GM12878 (cell line): ENCODE measurements around the gene SETD4. TPM values are rescaled to one million over a fixed set of nuclear protein-coding genes. Genes with fewer than 3 reads are reported as not detected.

Experiments used
- ATAC-seq: fragments of 200-7000 bp; cut with Tn5 transposase; 3 replicates; pipeline ENCODE4 v1.9.1; 2020; ENCODE audit warnings: mild to moderate bottlenecking, moderate library complexity
- BruUV-seq: library from RNA; stranded (reverse); fragments of 400-500 nt; replicated peaks from 2 replicates; lab custom pipeline; 2021; lab: Mats Ljungman, UMichigan
- CTCF ChIA-PET: fragments of 300-600 bp; sonication (Branson Sonifier 250); formaldehyde crosslinking; extraction: SDS; loops from one replicate; lab custom pipeline; 2021; ENCODE audit warnings: inconsistent platforms; lab: Yijun Ruan, JAX
- POLR2A ChIA-PET: fragments of 350-600 bp; formaldehyde crosslinking; extraction: SDS; loops from one replicate; lab custom pipeline; 2021; ENCODE audit warnings: inconsistent platforms; lab: Charles Lee
- RAD21 ChIA-PET: fragments of 300-600 bp; sonication (Branson Sonifier 250); formaldehyde crosslinking; loops from one replicate; lab custom pipeline; 2023; ENCODE audit warnings: antibody characterized with exemption; ENCODE audit not compliant: unreplicated experiment; lab: Charles Lee
- SMC1A ChIA-PET: fragments of 300-600 bp; sonication (Branson Sonifier 250); formaldehyde crosslinking; loops from one replicate; lab custom pipeline; 2023; ENCODE audit not compliant: unreplicated experiment, uncharacterized antibody; lab: Charles Lee
- DNase-seq: peaks from one replicate; pipeline ENCODE4 v3.0.0-alpha.2; 2011; ENCODE audit warnings: low read depth, low spot score
- FAIRE-seq: peaks from 3 replicates; lab custom pipeline; 2011; peaks lifted over from hg19 to GRCh38; lab: Jason Lieb, UNC
- H2AFZ ChIP-seq: 2 replicates; pipeline ENCODE4 v1.6.0; 2011; ENCODE audit warnings: low read depth, low read length, control low read depth; ENCODE audit not compliant: control insufficient read depth
- H3K27ac ChIP-seq: 2 replicates; pipeline ENCODE4 v1.5.1; 2011; ENCODE audit warnings: control low read depth; ENCODE audit not compliant: control insufficient read depth, insufficient read depth
- H3K27me3 ChIP-seq, 2 experiments: replicated peaks in 1 of 2; 2 replicates each; pipeline versions ENCODE4 v1.6.0 to v1.6.1; 2011; ENCODE audit warnings: low read length in 1 of 2; ENCODE audit not compliant: control insufficient read depth in 2 of 2, insufficient read depth in 2 of 2
- H3K36me3 ChIP-seq, 2 experiments: 2 replicates each; pipeline ENCODE4 v1.5.1; 2011; ENCODE audit warnings: low read length in 1 of 2; ENCODE audit not compliant: control insufficient read depth in 2 of 2, insufficient read depth in 2 of 2
- H3K4me1 ChIP-seq: 2 replicates; pipeline ENCODE4 v1.6.1; 2011; ENCODE audit warnings: mild to moderate bottlenecking, low read length, moderate library complexity, mixed read lengths; ENCODE audit not compliant: control insufficient read depth, insufficient read depth
- H3K4me2 ChIP-seq: 2 replicates; pipeline ENCODE4 v1.6.0; 2011; ENCODE audit warnings: control low read depth; ENCODE audit not compliant: control insufficient read depth, insufficient read depth
- H3K4me3 ChIP-seq: fragments of 200-600 bp; sonication (generic); 2 replicates; pipeline ENCODE4 v1.5.1; 2016
- H3K79me2 ChIP-seq: 2 replicates; pipeline ENCODE4 v1.6.0; 2011; ENCODE audit warnings: low read length; ENCODE audit not compliant: control insufficient read depth, insufficient read depth
- H3K9ac ChIP-seq: 2 replicates; pipeline ENCODE4 v1.8.0; 2011; ENCODE audit warnings: low read length, control low read depth, mixed read lengths; ENCODE audit not compliant: control insufficient read depth, insufficient read depth
- H3K9me3 ChIP-seq: replicated peaks from 3 replicates; pipeline ENCODE4 v1.5.1; 2011; ENCODE audit warnings: mild to moderate bottlenecking, low read length; ENCODE audit not compliant: control insufficient read depth, insufficient read depth
- H4K20me1 ChIP-seq: 2 replicates; pipeline ENCODE4 v1.6.0; 2011; ENCODE audit not compliant: control insufficient read depth, insufficient read depth
- E2F4 ChIP-seq: IDR thresholded peaks from 2 replicates; pipeline ENCODE4 v1.6.1; 2012; ENCODE audit warnings: low read depth, low read length, improper control_type of control experiment
- EZH2 ChIP-seq: IDR thresholded peaks from 2 replicates; pipeline ENCODE4 v1.6.1; 2012; ENCODE audit warnings: low read depth, mild to moderate bottlenecking, control low read depth, inconsistent platforms, low read length, borderline replicate concordance; ENCODE audit not compliant: control insufficient read depth
- HCFC1 ChIP-seq: fragments of 150-350 bp; IDR thresholded peaks from 2 replicates; pipeline ENCODE4 v1.6.1; 2014; ENCODE audit warnings: low read length
- JUNB ChIP-seq: IDR thresholded peaks from 2 replicates; pipeline ENCODE4 v1.6.1; 2016; ENCODE audit warnings: antibody characterized with exemption, mild to moderate bottlenecking
- KAT2A ChIP-seq: conservative IDR thresholded peaks from 2 replicates; pipeline ENCODE4 v1.6.1; 2011; ENCODE audit warnings: low read depth, low read length; ENCODE audit not compliant: control insufficient read depth
- LARP7 ChIP-seq: fragments of 450-650 bp; IDR thresholded peaks from 2 replicates; pipeline ENCODE4 v1.6.1; 2017; ENCODE audit warnings: mild to moderate bottlenecking
- NFYA ChIP-seq: IDR thresholded peaks from 2 replicates; pipeline ENCODE4 v1.6.1; 2011; ENCODE audit warnings: low read depth, mild to moderate bottlenecking, low read length, improper control_type of control experiment, borderline replicate concordance
- PAX8 ChIP-seq: fragments of 450-650 bp; IDR thresholded peaks from 2 replicates; pipeline ENCODE4 v1.6.1; 2017; ENCODE audit warnings: mild to moderate bottlenecking, moderate library complexity
- POLR2A ChIP-seq: IDR thresholded peaks from 2 replicates; pipeline ENCODE4 v1.6.1; 2011; ENCODE audit warnings: low read depth, mild to moderate bottlenecking, low read length
- RBBP5 ChIP-seq: fragments of 200-600 bp; sonication (generic); conservative IDR thresholded peaks from 2 replicates; pipeline ENCODE4 v1.6.1; 2016
- RELA ChIP-seq: fragments of 450-650 bp; IDR thresholded peaks from 2 replicates; pipeline ENCODE4 v1.8.0; 2014; ENCODE audit warnings: borderline replicate concordance; ENCODE audit not compliant: partially characterized antibody
- RELB ChIP-seq: fragments of 450-650 bp; IDR thresholded peaks from 2 replicates; pipeline ENCODE4 v1.6.1; 2017; ENCODE audit warnings: low read depth, mild to moderate bottlenecking, moderate library complexity
- SKIL ChIP-seq: fragments of 450-650 bp; IDR thresholded peaks from 2 replicates; pipeline ENCODE4 v1.6.1; 2017; ENCODE audit warnings: mild to moderate bottlenecking, low read depth, inconsistent platforms; ENCODE audit not compliant: poor library complexity, severe bottlenecking
- SMC3 ChIP-seq: IDR thresholded peaks from 2 replicates; pipeline ENCODE4 v1.6.1; 2011; ENCODE audit warnings: low read length, improper control_type of control experiment, borderline replicate concordance
- SRF ChIP-seq, 2 experiments: IDR thresholded peaks; 2 replicates each; pipeline ENCODE4 v1.6.1; 2011; ENCODE audit warnings: low read depth in 2 of 2, low read length in 2 of 2, mild to moderate bottlenecking in 1 of 2, moderate library complexity in 1 of 2
- TAF1 ChIP-seq: IDR thresholded peaks from 2 replicates; pipeline ENCODE4 v1.6.1; 2011; ENCODE audit warnings: mild to moderate bottlenecking, low read depth, low read length, borderline replicate concordance
- TARDBP ChIP-seq: IDR thresholded peaks from 2 replicates; pipeline ENCODE4 v1.6.1; 2016; ENCODE audit warnings: borderline replicate concordance
- TCF7 ChIP-seq: IDR thresholded peaks from 2 replicates; pipeline ENCODE4 v1.6.1; 2014; ENCODE audit warnings: antibody characterized with exemption, borderline replicate concordance
- ZBTB4 ChIP-seq: fragments of 450-650 bp; formaldehyde crosslinking; IDR thresholded peaks from 2 replicates; pipeline ENCODE4 v1.4.0; 2022; ENCODE audit warnings: mild to moderate bottlenecking, moderate library complexity
- WGBS: methylation state at CpG from one replicate; pipeline ENCODE4 v1.1.6; 2016; ENCODE audit warnings: low lambda C conversion rate; ENCODE audit not compliant: insufficient replicate concordance, insufficient coverage; ENCODE audit errors: missing lambda C conversion rate; 5-methylcytosine and 5-hydroxymethylcytosine counted together
- in situ Hi-C: fragments of 300-500 bp; cut with MboI; formaldehyde crosslinking; loops from 9 replicates; pipeline ENCODE4 v1.14.3; 2018; ENCODE audit warnings: mixed read lengths
- intact Hi-C: fragments of 100-400 bp; cut with micrococcal nuclease; formaldehyde crosslinking; loops from one replicate; pipeline ENCODE4 v1.14.2; 2022; ENCODE audit not compliant: unreplicated experiment
- polyA plus RNA-seq, 11 experiments: library from polyadenylated mRNA; depleted of rRNA in 4 of 11; unstranded in 6 of 11; stranded (reverse) in 5 of 11; fragments of >200 nt; fragmentation: Nextera tagmentation in 4 of 11; fragmentation: Illumina TruSeq in 1 of 11; extraction: Ambion mirVana in 4 of 11; extraction: Trizol in 1 of 11; gene quantifications; 1 replicate in 1 of 11; 2 replicates in 10 of 11; pipeline versions ENCODE4 v1.2.1 to v1.2.3, GENCODE V29; 2011 to 2016; ENCODE audit warnings: inconsistent platforms in 2 of 11, missing spikeins in 2 of 11, low read depth in 1 of 11
- total RNA-seq, 4 experiments: library from RNA; depleted of rRNA in 3 of 4; stranded (reverse); fragments of >200 nt in 3 of 4; fragmentation: Illumina TruSeq in 1 of 4; extraction: Trizol in 1 of 4; gene quantifications; 2 replicates each; pipeline versions ENCODE4 v1.2.1 to v1.2.3, GENCODE V29; 2013 to 2021

SETD4 gene
- total and polyA plus RNA-seq, 10 of the 15 experiments (the other 5 are each of a cell fraction or from before 2014, with no cell fraction given) = 10.3 to 37.0 (median 18.6) TPM

GRCh38 chr21:36089946-36090345 lies 29.6 kb upstream of the SETD4 start:
- FAIRE-seq = no peak
- DNase-seq = no peak
- ChIA-PET CTCF (interaction anchor here (0.6 to 0.7 kb wide), 2 partner anchors 22 to 390 kb away, joined by 3 read pairs; no protein-coding TSS in a partner anchor), RAD21 (no interaction called here), POLR2A (no interaction called here), SMC1A (no interaction called here)
- H3K4me1 ChIP-seq = no peaks in the 10 kb centered on the region
- H3K4me3 ChIP-seq = no peak overlapping the region
- H3K9ac ChIP-seq = no peak overlapping the region
- intact Hi-C loops (no loop called here), in situ Hi-C loops (no loop called here)
- ATAC-seq = no peak
- H3K9me3 ChIP-seq = peaks cover 11% of the 10 kb centered on the region; the same call in 2 of the 3 replicates
- no peaks in the 10 kb centered on the region for H3K27me3 ChIP-seq
- no peak overlapping the region for H2AFZ ChIP-seq
- no peak overlapping the region for H3K4me2 ChIP-seq
- no peaks in the 10 kb centered on the region for H3K36me3 ChIP-seq
- 0% methylated on average over 3 of the region's 3 CpGs for WGBS
- BruUV-seq = no TSS peak
- no peak overlapping the region for H3K27ac ChIP-seq
- H4K20me1 ChIP-seq = no peaks in the 10 kb centered on the region
- H3K79me2 ChIP-seq = no peaks in the 10 kb centered on the region
- no peak for TF ChIP-seq ZBTB4 (CRISPR knock-in tag)
- TF ChIP-seq RELB = no peak
- TF ChIP-seq KAT2A = no peak
- no peak for TF ChIP-seq SKIL
- TF ChIP-seq TAF1 = no peak
- no peak for TF ChIP-seq LARP7
- TF ChIP-seq EZH2 = no peak
- no peak for TF ChIP-seq TCF7
- TF ChIP-seq PAX8 = no peak
- no peak for TF ChIP-seq SMC3
- no peak for TF ChIP-seq TARDBP
- TF ChIP-seq HCFC1 = no peak
- no peak for TF ChIP-seq RBBP5
- TF ChIP-seq POLR2A = no peak
- TF ChIP-seq NFYA = no peak
- TF ChIP-seq RELA = no peak
- no peak for TF ChIP-seq JUNB
- no peak for TF ChIP-seq SRF (IDR thresholded peaks at IDR 0.05; ENCODE audit: low read depth in 2 of 2, low read length in 2 of 2)
- TF ChIP-seq E2F4 = no peak
